ENCODE measurements around the gene TENM4.

- TF ChIP-seq CTCF (conservative IDR thresholded peaks at IDR 0.05; ENCODE audit: low read length) (no peak), EZH2phosphoT487 (IDR thresholded peaks at IDR 0.05; ENCODE audit: borderline replicate concordance, low read depth, low read length) (no peak)
Measured at GRCh38 chr11:78647986-78648875, 792.6 kb downstream of the TENM4 start.
